SJSA1 (cell line): Measurements from ENCODE around the gene MGAT5. TPM values are rescaled to one million over a fixed set of nuclear protein-coding genes. Genes with fewer than 3 reads are reported as not detected.
A peak's percentile ranks its signal among the peaks of the same experiment; 100 is the strongest.

Source experiments
- DNase-seq, 2 experiments: peaks; one replicate each; pipeline ENCODE4 v3.0.0-alpha.2; 2015 to 2020; ENCODE audit warnings: low spot score in 2 of 2, low read depth in 1 of 2
- H3K27ac ChIP-seq: fragments of 250-450 bp; sonication (Bioruptor Pico); 2 replicates; pipeline ENCODE4 v1.5.1; 2020; ENCODE audit warnings: mild to moderate bottlenecking, moderate library complexity
- H3K27me3 ChIP-seq: fragments of 250-450 bp; sonication (Bioruptor Pico); replicated peaks from 2 replicates; pipeline ENCODE4 v1.5.1; 2020; ENCODE audit warnings: mild to moderate bottlenecking, moderate library complexity
- H3K36me3 ChIP-seq: fragments of 250-450 bp; sonication (Bioruptor Pico); 2 replicates; pipeline ENCODE4 v1.5.1; 2020; ENCODE audit warnings: mild to moderate bottlenecking
- H3K4me1 ChIP-seq: fragments of 250-450 bp; sonication (Bioruptor Pico); replicated peaks from 2 replicates; pipeline ENCODE4 v1.6.1; 2021; ENCODE audit warnings: mild to moderate bottlenecking
- H3K4me3 ChIP-seq: fragments of 250-450 bp; sonication (Bioruptor Pico); 2 replicates; pipeline ENCODE4 v1.5.1; 2020; ENCODE audit warnings: mild to moderate bottlenecking
- H3K9me3 ChIP-seq: fragments of 250-450 bp; sonication (Bioruptor Pico); replicated peaks from 2 replicates; pipeline ENCODE4 v1.5.1; 2020; ENCODE audit warnings: mild to moderate bottlenecking
- total RNA-seq: library from RNA; depleted of rRNA; stranded (reverse); fragments of >200 nt; shearing (Covaris generic); gene quantifications from 2 replicates; pipeline ENCODE4 v1.2.3, GENCODE V29; 2014

The MGAT5 gene
- total RNA-seq, 1 experiment from 2014 or later = 30.4 TPM

DNA sequence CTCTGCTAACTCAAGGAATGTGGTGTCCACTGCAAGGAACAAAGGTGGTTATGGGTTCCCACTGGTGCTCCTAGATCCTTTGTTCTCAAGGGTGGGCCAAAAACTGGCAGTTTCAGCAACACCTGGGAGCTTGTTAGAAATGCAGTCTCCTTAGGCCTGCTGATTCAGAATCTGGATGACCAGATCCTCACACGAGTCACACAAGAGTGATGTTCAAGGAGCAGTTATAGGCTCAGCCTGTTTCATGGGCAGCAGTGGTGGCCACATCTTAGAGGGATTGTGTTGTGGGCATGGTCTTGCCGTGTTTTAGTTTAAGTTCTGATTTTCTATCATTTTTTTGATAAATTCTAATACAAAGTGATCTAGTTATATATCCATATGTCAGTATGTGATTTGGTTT is 28.7 kb upstream of the MGAT5 start:
- DNase-seq = no peak
- H3K36me3 ChIP-seq = no peaks in the 10 kb centered on the region
- H3K9me3 ChIP-seq = no peaks in the 10 kb centered on the region; the same call in 1 of the 2 replicates
- H3K27ac ChIP-seq = no peak overlapping the region
- no peaks in the 10 kb centered on the region; the same call in 1 of the 2 replicates for H3K4me1 ChIP-seq
- H3K27me3 ChIP-seq = no peaks in the 10 kb centered on the region
- H3K4me3 ChIP-seq = no peak overlapping the region

DNA sequence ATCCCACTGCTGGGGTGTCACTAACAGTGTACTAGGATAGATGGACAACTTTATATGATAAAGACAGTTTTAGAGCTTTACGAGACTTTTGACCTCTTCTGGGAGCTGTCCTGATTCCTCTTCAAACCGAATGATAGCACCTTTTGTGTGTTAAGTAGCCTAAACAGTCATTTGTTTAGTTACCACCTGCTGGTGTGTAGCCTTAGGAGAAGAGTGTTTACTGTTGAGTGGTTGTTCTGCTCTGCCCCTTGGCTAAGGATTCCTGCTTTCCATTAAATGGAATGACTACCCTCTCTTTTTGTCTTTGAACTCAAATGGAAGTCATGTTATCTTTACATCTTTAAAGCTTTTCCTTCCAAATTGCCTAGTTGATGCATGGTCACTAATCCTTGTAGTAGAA is 28.0 kb upstream of the MGAT5 start:
- no peak overlapping the region for H3K27ac ChIP-seq
- no peak for DNase-seq
- peaks cover 3% of the 10 kb centered on the region for H3K4me1 ChIP-seq
- H3K4me3 ChIP-seq = no peak overlapping the region
- no peaks in the 10 kb centered on the region for H3K36me3 ChIP-seq
- no peaks in the 10 kb centered on the region; the same call in 1 of the 2 replicates for H3K9me3 ChIP-seq
- no peaks in the 10 kb centered on the region for H3K27me3 ChIP-seq

DNA sequence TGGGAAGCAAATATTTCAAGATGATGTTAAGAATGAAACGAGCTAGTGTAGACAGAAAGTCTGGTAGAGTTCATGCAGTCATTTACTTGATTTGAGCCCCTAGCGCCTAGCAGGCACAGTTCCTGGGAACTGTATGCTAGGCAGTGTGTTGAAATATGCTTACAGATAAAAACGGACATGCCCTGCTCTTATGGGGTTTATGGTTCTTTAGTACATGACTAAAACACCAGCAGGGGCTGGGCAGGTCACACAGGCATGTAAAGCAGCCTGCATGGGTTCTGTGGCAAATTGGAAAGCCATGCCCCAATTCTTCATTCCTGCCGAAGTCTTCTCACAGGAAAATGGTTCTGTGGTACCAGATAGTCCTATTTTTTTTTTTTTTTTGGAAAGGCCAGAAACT is 27.3 kb upstream of the MGAT5 start:
- no peaks in the 10 kb centered on the region; the same call in 1 of the 2 replicates for H3K9me3 ChIP-seq
- H3K36me3 ChIP-seq = no peaks in the 10 kb centered on the region
- DNase-seq = no peak
- H3K27ac ChIP-seq = no peak overlapping the region
- no peaks in the 10 kb centered on the region for H3K27me3 ChIP-seq
- H3K4me1 ChIP-seq = peaks cover 10% of the 10 kb centered on the region
- no peak overlapping the region for H3K4me3 ChIP-seq

DNA sequence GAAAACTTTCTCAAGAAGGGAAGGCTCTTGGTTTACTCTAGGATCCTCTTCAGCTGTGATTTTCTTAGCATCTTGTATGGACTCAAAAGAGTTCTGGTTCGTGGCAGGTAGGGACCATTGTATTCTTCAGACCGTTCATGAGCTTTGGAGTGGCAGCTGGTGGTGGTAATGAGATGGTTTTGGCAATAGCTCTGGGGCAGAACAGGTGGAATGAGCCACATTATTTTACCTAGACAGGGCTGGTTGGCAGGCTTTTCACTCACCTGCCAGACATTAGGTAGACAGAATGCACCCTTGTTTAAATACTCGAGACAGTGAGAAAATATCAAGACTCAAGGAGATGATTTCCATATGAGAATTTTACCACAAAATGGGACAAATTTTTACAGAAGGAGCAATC is 26.2 kb upstream of the MGAT5 start:
- Histone ChIP-seq H3K9me3 (no peaks in the 10 kb centered on the region; the same call in 1 of the 2 replicates), H3K27me3 (no peaks in the 10 kb centered on the region), H3K36me3 (no peaks in the 10 kb centered on the region), H3K4me3 (no peak overlapping the region), H3K27ac (no peak overlapping the region), H3K4me1 (peaks cover 21% of the 10 kb centered on the region)
- no peak for DNase-seq

GRCh38 chr2:134228493-134228903 is 25.4 kb upstream of the MGAT5 start:
- DNase-seq = no peak
- Histone ChIP-seq H3K27me3 (no peaks in the 10 kb centered on the region), H3K4me3 (no peak overlapping the region), H3K4me1 (peaks cover 29% of the 10 kb centered on the region), H3K9me3 (no peaks in the 10 kb centered on the region; the same call in 1 of the 2 replicates), H3K27ac (no peak overlapping the region), H3K36me3 (no peaks in the 10 kb centered on the region)

DNA sequence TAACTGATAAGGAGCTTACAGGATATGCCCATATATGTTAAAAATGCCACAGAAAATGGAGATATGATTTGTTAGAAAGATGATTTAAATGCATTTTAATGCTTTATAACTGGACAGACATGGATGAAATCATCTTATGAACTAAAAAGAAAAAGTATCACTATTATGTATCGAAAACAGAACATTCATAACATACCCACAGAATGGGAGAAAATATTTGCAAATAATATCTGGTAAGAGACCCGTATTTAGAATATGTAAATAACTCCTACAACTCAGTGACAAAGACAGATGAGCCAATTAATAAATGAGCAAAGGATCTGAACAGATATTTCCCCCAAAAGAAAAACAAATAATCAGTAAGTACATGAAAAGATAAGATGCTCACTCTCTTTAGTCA is 24.3 kb upstream of the MGAT5 start:
- Histone ChIP-seq H3K27me3 (no peaks in the 10 kb centered on the region), H3K4me3 (no peak overlapping the region), H3K36me3 (no peaks in the 10 kb centered on the region), H3K9me3 (no peaks in the 10 kb centered on the region; the same call in 1 of the 2 replicates), H3K27ac (no peak overlapping the region), H3K4me1 (peaks cover 32% of the 10 kb centered on the region)
- DNase-seq = no peak

DNA sequence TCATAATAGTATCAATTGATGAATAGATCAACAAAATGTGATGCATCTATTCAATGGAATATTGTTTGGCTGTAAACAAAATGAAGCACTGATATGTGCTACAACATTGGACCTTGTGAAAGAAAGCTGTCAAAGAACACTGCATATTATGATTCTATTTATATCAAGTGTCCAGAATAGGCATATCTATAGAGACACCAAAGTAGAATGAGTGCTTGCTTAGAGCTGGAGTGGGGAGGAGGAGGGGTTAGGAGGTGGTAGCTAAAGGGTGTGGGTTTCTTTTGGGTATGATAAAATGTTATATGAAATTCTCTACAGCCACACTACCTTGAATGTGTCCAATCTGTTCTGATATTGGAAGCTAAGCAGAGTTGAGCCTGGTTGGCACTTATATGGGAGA is 23.0 kb upstream of the MGAT5 start:
- no peak overlapping the region for H3K27ac ChIP-seq

GRCh38 chr2:134231301-134231964 is 22.4 kb upstream of the MGAT5 start:
- Histone ChIP-seq H3K27me3 (no peaks in the 10 kb centered on the region), H3K4me1 (peaks cover 32% of the 10 kb centered on the region), H3K4me3 (no peak overlapping the region), H3K27ac (0 out of 2 replicates have a peak overlapping the region, but pooled peaks have one; percentile 0), H3K9me3 (no peaks in the 10 kb centered on the region; the same call in 1 of the 2 replicates), H3K36me3 (no peaks in the 10 kb centered on the region)
- DNase-seq = peak in 1 of 2 experiments; percentile 25

More for the DNA sequence above, 23.0 kb upstream of the MGAT5 start:
- H3K4me3 ChIP-seq = no peak overlapping the region
- peaks cover 32% of the 10 kb centered on the region for H3K4me1 ChIP-seq
- no peaks in the 10 kb centered on the region; the same call in 1 of the 2 replicates for H3K9me3 ChIP-seq
- H3K27me3 ChIP-seq = no peaks in the 10 kb centered on the region
- peak in 1 of 2 experiments; percentile 9 for DNase-seq
- H3K36me3 ChIP-seq = no peaks in the 10 kb centered on the region

GRCh38 chr2:134231965-134232340 is 21.9 kb upstream of the MGAT5 start:
- peak in 1 of 2 experiments; percentile 14 for DNase-seq
- Histone ChIP-seq H3K9me3 (no peaks in the 10 kb centered on the region; the same call in 1 of the 2 replicates), H3K27ac (0 out of 2 replicates have a peak overlapping the region, but pooled peaks have one; percentile 0), H3K4me3 (no peak overlapping the region), H3K27me3 (no peaks in the 10 kb centered on the region), H3K36me3 (no peaks in the 10 kb centered on the region), H3K4me1 (peaks cover 32% of the 10 kb centered on the region)

DNA sequence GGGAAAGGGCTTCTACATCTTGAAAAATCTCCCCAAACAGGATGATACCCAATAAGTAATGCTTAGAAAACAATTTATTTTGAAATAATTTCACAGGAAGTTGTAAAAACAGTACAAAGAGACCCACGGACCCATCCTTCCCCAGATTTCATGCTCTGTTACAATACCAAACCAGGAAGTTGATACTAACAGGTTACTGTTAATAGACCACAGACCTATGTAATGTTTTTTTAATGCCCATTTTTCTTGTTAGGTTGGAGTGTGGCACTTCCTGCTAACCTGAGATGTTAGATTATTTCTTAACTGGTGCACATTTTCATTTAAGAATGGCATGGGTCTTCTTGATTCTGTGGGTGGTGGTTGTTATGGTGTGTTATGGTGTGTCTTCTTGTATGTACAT is 21.4 kb upstream of the MGAT5 start:
- no peak overlapping the region for H3K4me3 ChIP-seq
- H3K36me3 ChIP-seq = no peaks in the 10 kb centered on the region
- peaks cover 32% of the 10 kb centered on the region for H3K4me1 ChIP-seq
- H3K27ac ChIP-seq = no peak overlapping the region
- no peaks in the 10 kb centered on the region; the same call in 1 of the 2 replicates for H3K9me3 ChIP-seq
- no peaks in the 10 kb centered on the region for H3K27me3 ChIP-seq
- no peak for DNase-seq

DNA sequence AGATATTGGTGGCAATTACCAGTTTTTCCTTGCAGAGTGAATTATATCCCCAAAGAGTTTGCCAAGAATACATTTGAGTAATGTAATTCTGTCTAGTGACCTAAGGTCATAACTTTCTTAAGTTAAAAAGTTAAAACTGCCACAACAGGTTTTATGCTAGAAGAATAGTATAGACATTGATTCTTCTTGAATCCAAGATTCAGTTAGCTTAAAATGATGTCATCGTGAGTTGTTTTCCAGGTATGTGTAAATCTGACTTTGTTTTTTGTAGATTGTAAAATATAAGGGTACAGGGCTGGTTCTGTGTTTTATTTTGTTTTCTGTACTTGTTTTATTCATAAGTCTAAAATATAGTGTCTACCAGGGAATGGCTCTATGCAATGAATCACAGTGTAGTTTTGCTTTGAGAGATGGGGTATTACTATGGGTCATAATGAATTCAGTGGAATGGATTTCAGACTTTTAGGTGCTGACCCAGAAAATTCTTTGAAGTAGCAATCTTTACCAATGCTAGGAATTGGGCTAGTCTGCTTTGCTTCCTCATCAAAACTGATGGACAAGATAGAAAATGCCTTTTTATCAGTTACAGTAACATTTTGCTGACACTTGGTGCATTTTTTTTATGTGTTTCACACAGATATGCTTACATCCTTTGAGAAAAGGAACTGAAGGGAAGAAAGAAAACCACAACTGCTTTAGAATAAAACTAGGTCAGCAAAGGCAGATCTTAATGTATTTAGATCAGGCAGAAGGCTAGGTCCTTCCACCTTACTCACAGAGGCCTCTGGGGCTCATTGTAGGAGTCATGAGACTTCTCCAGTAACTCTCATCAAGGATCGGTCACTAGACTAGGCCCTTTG is 20.8 kb upstream of the MGAT5 start:
- Histone ChIP-seq H3K9me3 (no peaks in the 10 kb centered on the region; the same call in 1 of the 2 replicates), H3K27me3 (no peaks in the 10 kb centered on the region), H3K4me1 (peaks cover 32% of the 10 kb centered on the region), H3K36me3 (no peaks in the 10 kb centered on the region), H3K27ac (no peak overlapping the region), H3K4me3 (no peak overlapping the region)
- no peak for DNase-seq

GRCh38 chr2:134233728-134234136 is 20.1 kb upstream of the MGAT5 start:
- no peaks in the 10 kb centered on the region for H3K36me3 ChIP-seq
- H3K27ac ChIP-seq = no peak overlapping the region
- peaks cover 32% of the 10 kb centered on the region for H3K4me1 ChIP-seq

GRCh38 chr2:134234535-134234934 is 19.3 kb upstream of the MGAT5 start:
- Histone ChIP-seq H3K4me3 (no peak overlapping the region), H3K4me1 (peaks cover 32% of the 10 kb centered on the region), H3K27ac (no peak overlapping the region), H3K27me3 (no peaks in the 10 kb centered on the region), H3K9me3 (no peaks in the 10 kb centered on the region), H3K36me3 (no peaks in the 10 kb centered on the region)
- no peak for DNase-seq

More at GRCh38 chr2:134233728-134234136, 20.1 kb upstream of the MGAT5 start:
- Histone ChIP-seq H3K4me3 (no peak overlapping the region), H3K27me3 (no peaks in the 10 kb centered on the region), H3K9me3 (no peaks in the 10 kb centered on the region)
- DNase-seq = no peak
